HepG2 (cell line): Measurements from ENCODE around the gene SDK2. TPM values are rescaled to one million over a fixed set of nuclear protein-coding genes. Genes with fewer than 3 reads are reported as not detected.

Experiments
- ATAC-seq: fragments of 200-7000 bp; cut with Tn5 transposase; 3 replicates; pipeline ENCODE4 v1.9.1; 2020; ENCODE audit warnings: mild to moderate bottlenecking, moderate library complexity
- BruUV-seq: library from RNA; stranded (reverse); fragments of 400-500 nt; replicated peaks from 2 replicates; lab custom pipeline; 2021; lab: Mats Ljungman, UMichigan
- CTCF ChIA-PET: fragments of 300-600 bp; formaldehyde crosslinking; extraction: SDS; loops from one replicate; lab custom pipeline; 2021; ENCODE audit warnings: low total read pairs, inconsistent platforms, low intra/inter-chr PET ratio; lab: Yijun Ruan, JAX
- POLR2A ChIA-PET: fragments of 350-600 bp; sonication (Branson Sonifier 250); formaldehyde crosslinking; loops from one replicate; lab custom pipeline; 2020; ENCODE audit warnings: antibody characterized with exemption, inconsistent platforms; lab: Yijun Ruan, JAX
- DNase-seq: peaks from one replicate; pipeline ENCODE4 v3.0.0-alpha.2; 2015; ENCODE audit warnings: low spot score
- FAIRE-seq: peaks from 3 replicates; lab custom pipeline; 2011; peaks lifted over from hg19 to GRCh38; lab: Jason Lieb, UNC
- H2AFZ ChIP-seq: one replicate; pipeline ENCODE4 v1.6.1; 2011; ENCODE audit warnings: low read length, inconsistent platforms
- H3K27ac ChIP-seq: fragments of 300-600 bp; 3 replicates; pipeline ENCODE4 v1.8.0; 2011; ENCODE audit warnings: mixed run types, mild to moderate bottlenecking, mixed read lengths, low read length, inconsistent platforms; ENCODE audit not compliant: insufficient read depth; ENCODE audit errors: extremely low read length
- H3K27me3 ChIP-seq, 2 experiments: fragments of 200-600 bp in 1 of 2; 2 replicates in 1 of 2; 3 replicates in 1 of 2; pipeline versions ENCODE4 v1.6.0 to v1.8.0; 2011; ENCODE audit warnings: low read length in 2 of 2, mild to moderate bottlenecking in 2 of 2, moderate library complexity in 2 of 2, inconsistent platforms in 1 of 2; ENCODE audit not compliant: insufficient read depth in 2 of 2, control insufficient read depth in 1 of 2
- H3K36me3 ChIP-seq, 2 experiments: fragments of 200-600 bp in 1 of 2; replicated peaks in 1 of 2; 2 replicates in 1 of 2; 3 replicates in 1 of 2; pipeline versions ENCODE4 v1.5.1 to v1.8.0; 2011; ENCODE audit warnings: low read length in 2 of 2, inconsistent platforms in 1 of 2; ENCODE audit not compliant: insufficient read depth in 2 of 2, control insufficient read depth in 1 of 2
- H3K4me1 ChIP-seq: 2 replicates; pipeline ENCODE4 v1.5.1; 2012; ENCODE audit warnings: low read length, inconsistent platforms; ENCODE audit not compliant: insufficient read depth
- H3K4me2 ChIP-seq: 2 replicates; pipeline ENCODE4 v1.6.0; 2011; ENCODE audit warnings: low read depth, low read length, inconsistent platforms
- H3K4me3 ChIP-seq, 3 experiments: fragments of 200-600 bp in 1 of 3; sonication (generic), shearing (Covaris generic) in 1 of 3; replicated peaks in 1 of 3; 2 replicates each; pipeline ENCODE4 v1.5.1; 2011 to 2016; ENCODE audit warnings: low read length in 3 of 3, inconsistent platforms in 2 of 3, low read depth in 2 of 3, mild to moderate bottlenecking in 2 of 3, control low read depth in 1 of 3, mixed read lengths in 1 of 3; ENCODE audit not compliant: insufficient read depth in 1 of 3
- H3K79me2 ChIP-seq: one replicate; pipeline ENCODE4 v1.6.1; 2011; ENCODE audit warnings: low read length, inconsistent platforms; ENCODE audit not compliant: insufficient read depth
- H3K9ac ChIP-seq: 2 replicates; pipeline ENCODE4 v1.6.0; 2011; ENCODE audit warnings: mild to moderate bottlenecking, low read depth, low read length, inconsistent platforms; ENCODE audit not compliant: insufficient read depth
- H3K9me3 ChIP-seq: 2 replicates; pipeline ENCODE4 v1.5.1; 2012; ENCODE audit warnings: mild to moderate bottlenecking, low read length
- H4K20me1 ChIP-seq: 2 replicates; pipeline ENCODE4 v1.6.0; 2011; ENCODE audit warnings: inconsistent platforms, mild to moderate bottlenecking, low read length, moderate library complexity; ENCODE audit not compliant: insufficient read depth
- NCOA2 ChIP-seq: sonication (generic); formaldehyde crosslinking; IDR thresholded peaks from 2 replicates; pipeline ENCODE4 v1.8.0; 2022; ENCODE audit warnings: inconsistent platforms
- RARA ChIP-seq: IDR thresholded peaks from 2 replicates; pipeline ENCODE4 v1.6.1; 2016; ENCODE audit warnings: missing genetic modification reagents, missing compliant biosample characterization
- RORA ChIP-seq: sonication (generic); formaldehyde crosslinking; IDR thresholded peaks from 2 replicates; pipeline ENCODE4 v1.5.0; 2020; ENCODE audit warnings: mild to moderate bottlenecking, missing genetic modification reagents, moderate library complexity
- THAP8 ChIP-seq: sonication (generic); formaldehyde crosslinking; IDR thresholded peaks from 2 replicates; pipeline ENCODE4 v1.5.1; 2020; ENCODE audit warnings: missing genetic modification reagents, mild to moderate bottlenecking, borderline replicate concordance
- ZNF512B ChIP-seq: sonication (generic); formaldehyde crosslinking; IDR thresholded peaks from 2 replicates; pipeline ENCODE4 v1.5.1; 2020; ENCODE audit warnings: missing genetic modification reagents, mild to moderate bottlenecking, borderline replicate concordance
- ZNF572 ChIP-seq: sonication (generic); formaldehyde crosslinking; IDR thresholded peaks from 2 replicates; pipeline ENCODE4 v1.5.1; 2020; ENCODE audit warnings: mild to moderate bottlenecking, missing genetic modification reagents
- WGBS: methylation state at CpG from one replicate; pipeline ENCODE4 v1.1.6; 2017; ENCODE audit warnings: low lambda C conversion rate; 5-methylcytosine and 5-hydroxymethylcytosine counted together
- in situ Hi-C: cut with HindIII; loops from 2 replicates; pipeline ENCODE4 v1.10.0; 2017; ENCODE audit warnings: low pct_unique_long_range_greater_than_20kb; ENCODE audit not compliant: extremely low pct_ligation_motif_present
- intact Hi-C: fragments of 100-400 bp; cut with micrococcal nuclease; formaldehyde crosslinking; loops from one replicate; pipeline ENCODE4 v1.10.0; 2022; ENCODE audit not compliant: unreplicated experiment
- polyA plus RNA-seq, 8 experiments: library from polyadenylated mRNA; depleted of rRNA in 3 of 8; stranded (reverse) in 7 of 8; unstranded in 1 of 8; fragments of >200 nt; fragmentation: Illumina TruSeq in 4 of 8; extraction: Trizol in 4 of 8; gene quantifications; 2 replicates each; pipeline versions ENCODE4 v1.2.1 to v1.2.3, GENCODE V29; 2011 to 2016; ENCODE audit warnings: low read depth in 4 of 8, missing spikeins in 1 of 8, mixed read lengths in 1 of 8; ENCODE audit not compliant: insufficient read depth in 1 of 8
- total RNA-seq, 5 experiments: library from RNA; depleted of rRNA; stranded (reverse); fragments of >200 nt; fragmentation: Illumina TruSeq; extraction: Trizol; gene quantifications; 2 replicates each; pipeline ENCODE4 v1.2.3, GENCODE V29; 2016; ENCODE audit warnings: low read depth in 1 of 5

SDK2 gene
- total and polyA plus RNA-seq, 2 of the 13 experiments (the other 11 are each of a cell fraction or from before 2014, with no cell fraction given), result not detected

GRCh38 chr17:73612031-73612472, 32.2 kb downstream of the SDK2 start (continued):
- TF ChIP-seq RARA (CRISPR knock-in tag), result no peak
- TF ChIP-seq NCOA2 (CRISPR knock-in tag), result no peak
- TF ChIP-seq ZNF572 (CRISPR knock-in tag), result no peak
- TF ChIP-seq THAP8, result no peak
- TF ChIP-seq RORA (CRISPR knock-in tag), result no peak
- TF ChIP-seq, all 625 proteins: peak for 0

- intact Hi-C loops, result no loop called here
- ChIA-PET POLR2A (no interaction called here), CTCF (no interaction called here)
- FAIRE-seq (no peak), ATAC-seq (no peak), DNase-seq (no peak)
- Histone ChIP-seq H3K79me2 (no peaks in the 10 kb centered on the region), H3K27me3 (peaks cover 2 to 43% of the 10 kb centered on the region in 2 experiments; a peak in 3 of 5 replicates), H3K27ac (no peak overlapping the region), H2AFZ (no peak overlapping the region), H3K36me3 (no peaks in the 10 kb centered on the region), H3K4me2 (no peak overlapping the region), H3K4me3 (no peak overlapping the region), H3K4me1 (peaks cover 16% of the 10 kb centered on the region), H3K9ac (no peak overlapping the region), H3K9me3 (no peaks in the 10 kb centered on the region), H4K20me1 (no peaks in the 10 kb centered on the region)
- in situ Hi-C loops, result no loop called here
- no TSS peak for BruUV-seq
- no peak for TF ChIP-seq ZNF512B (CRISPR knock-in tag)
- WGBS, result 9% methylated on average over 4 of the region's 7 CpGs
Measured at GRCh38 chr17:73611630-73612029, 32.6 kb downstream of the SDK2 start.
